ENCODE measurements around the gene AGO3. TPM values are rescaled to one million over a fixed set of nuclear protein-coding genes. Genes with fewer than 3 reads are reported as not detected.

Gene AGO3
- total and polyA plus RNA-seq, 10 of the 15 experiments (the other 5 are each of a cell fraction or from before 2014, with no cell fraction given), result 3.9 to 35.2 (median 12.5) TPM

- H3K27ac ChIP-seq (ENCODE audit: control insufficient read depth, insufficient read depth), result no peak overlapping the region
- no peaks in the 10 kb centered on the region; the same call in 1 of the 2 replicates for H3K79me2 ChIP-seq (ENCODE audit: control insufficient read depth, insufficient read depth, low read length)
- no peak for FAIRE-seq
- no peak overlapping the region for H3K4me3 ChIP-seq
- ChIA-PET CTCF (interaction anchor here (0.7 kb wide), 1 partner anchor 90 kb away, joined by 3 read pairs; no protein-coding TSS in a partner anchor), RAD21 (ENCODE audit: unreplicated experiment) (interaction anchor here (0.8 kb wide), 1 partner anchor 65 kb away, joined by 3 read pairs; no protein-coding TSS in a partner anchor), POLR2A (no interaction called here), SMC1A (ENCODE audit: uncharacterized antibody, unreplicated experiment) (no interaction called here)
- no peaks in the 10 kb centered on the region for H3K4me1 ChIP-seq (ENCODE audit: control insufficient read depth, insufficient read depth, low read length)
- H3K4me2 ChIP-seq (ENCODE audit: control insufficient read depth, insufficient read depth), result no peak overlapping the region
- BruUV-seq (replicated peaks), result no TSS peak
- H4K20me1 ChIP-seq (ENCODE audit: control insufficient read depth, insufficient read depth), result no peaks in the 10 kb centered on the region
- no peak for DNase-seq (ENCODE audit: low read depth, low spot score)
- H3K36me3 ChIP-seq (ENCODE audit: control insufficient read depth in 2 of 2, insufficient read depth in 2 of 2, low read length in 1 of 2), result no peaks in the 10 kb centered on the region; a peak in 1 of 4 replicates
- no peak for ATAC-seq
- TF ChIP-seq RAD21 (IDR thresholded peaks at IDR 0.05; ENCODE audit: insufficient read depth, low read depth, low read length) (no peak), RBBP5 (conservative IDR thresholded peaks at IDR 0.05) (no peak), RFX5 (IDR thresholded peaks at IDR 0.05; ENCODE audit: low read depth, low read length) (no peak), ESRRA (IDR thresholded peaks at IDR 0.05; ENCODE audit: low read length) (no peak), NR2C1 (IDR thresholded peaks at IDR 0.05) (no peak), SMAD5 (IDR thresholded peaks at IDR 0.05; ENCODE audit: low read depth) (no peak), MTA2 (IDR thresholded peaks at IDR 0.05; ENCODE audit: low read depth) (no peak), ZNF384 (IDR thresholded peaks at IDR 0.05; ENCODE audit: borderline replicate concordance, low read depth, low read length) (no peak), NBN (IDR thresholded peaks at IDR 0.05) (no peak), KAT2A (conservative IDR thresholded peaks at IDR 0.05; ENCODE audit: control insufficient read depth, low read depth, low read length) (no peak), RB1 (IDR thresholded peaks at IDR 0.05; ENCODE audit: borderline replicate concordance) (no peak), PAX8 (IDR thresholded peaks at IDR 0.05) (no peak)
- TF ChIP-seq, protein P1, sequence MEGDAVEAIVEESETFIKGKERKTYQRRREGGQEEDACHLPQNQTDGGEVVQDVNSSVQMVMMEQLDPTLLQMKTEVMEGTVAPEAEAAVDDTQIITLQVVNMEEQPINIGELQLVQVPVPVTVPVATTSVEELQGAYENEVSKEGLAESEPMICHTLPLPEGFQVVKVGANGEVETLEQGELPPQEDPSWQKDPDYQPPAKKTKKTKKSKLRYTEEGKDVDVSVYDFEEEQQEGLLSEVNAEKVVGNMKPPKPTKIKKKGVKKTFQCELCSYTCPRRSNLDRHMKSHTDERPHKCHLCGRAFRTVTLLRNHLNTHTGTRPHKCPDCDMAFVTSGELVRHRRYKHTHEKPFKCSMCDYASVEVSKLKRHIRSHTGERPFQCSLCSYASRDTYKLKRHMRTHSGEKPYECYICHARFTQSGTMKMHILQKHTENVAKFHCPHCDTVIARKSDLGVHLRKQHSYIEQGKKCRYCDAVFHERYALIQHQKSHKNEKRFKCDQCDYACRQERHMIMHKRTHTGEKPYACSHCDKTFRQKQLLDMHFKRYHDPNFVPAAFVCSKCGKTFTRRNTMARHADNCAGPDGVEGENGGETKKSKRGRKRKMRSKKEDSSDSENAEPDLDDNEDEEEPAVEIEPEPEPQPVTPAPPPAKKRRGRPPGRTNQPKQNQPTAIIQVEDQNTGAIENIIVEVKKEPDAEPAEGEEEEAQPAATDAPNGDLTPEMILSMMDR (IDR thresholded peaks at IDR 0.05 in 2 of 3, conservative IDR thresholded peaks at IDR 0.05 in 1 of 3; ENCODE audit: control insufficient read depth in 2 of 3, extremely low read depth in 1 of 3, insufficient read depth in 1 of 3, low read depth in 3 of 3, low read length in 3 of 3), result no peak
- TF ChIP-seq, protein P2, sequence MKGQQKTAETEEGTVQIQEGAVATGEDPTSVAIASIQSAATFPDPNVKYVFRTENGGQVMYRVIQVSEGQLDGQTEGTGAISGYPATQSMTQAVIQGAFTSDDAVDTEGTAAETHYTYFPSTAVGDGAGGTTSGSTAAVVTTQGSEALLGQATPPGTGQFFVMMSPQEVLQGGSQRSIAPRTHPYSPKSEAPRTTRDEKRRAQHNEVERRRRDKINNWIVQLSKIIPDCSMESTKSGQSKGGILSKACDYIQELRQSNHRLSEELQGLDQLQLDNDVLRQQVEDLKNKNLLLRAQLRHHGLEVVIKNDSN (IDR thresholded peaks at IDR 0.05; ENCODE audit: borderline replicate concordance, extremely low read length, insufficient read depth, low read depth, low read length), result no peak
- in situ Hi-C loops (cut with MboI) (no loop called here), intact Hi-C loops (cut with micrococcal nuclease; ENCODE audit: unreplicated experiment) (no loop called here)
- no peak overlapping the region for H2AFZ ChIP-seq (ENCODE audit: control insufficient read depth, low read depth, low read length)
- H3K27me3 ChIP-seq (replicated peaks in 1 of 2; ENCODE audit: control insufficient read depth in 2 of 2, insufficient read depth in 2 of 2, low read length in 1 of 2), result no peaks in the 10 kb centered on the region
- no peaks in the 10 kb centered on the region for H3K9me3 ChIP-seq (replicated peaks; ENCODE audit: control insufficient read depth, insufficient read depth, low read length)
- WGBS (ENCODE audit: insufficient coverage, insufficient replicate concordance, low lambda C conversion rate, missing lambda C conversion rate), result 100% methylated on average over 1 of the region's 1 CpG
- no peak overlapping the region for H3K9ac ChIP-seq (ENCODE audit: control insufficient read depth, insufficient read depth, low read length)
These were observed 27.7 kb downstream of the AGO3 start for GRCh38 chr1:35958558-35958957.
